Thoracic aorta (tissue), 2 donors: ENCODE data around the gene GNA12. TPM values are rescaled to one million over a fixed set of nuclear protein-coding genes. Genes with fewer than 3 reads are reported as not detected.

Source experiments
- ATAC-seq: fragments of 150-250 bp; one replicate; pipeline ENCODE4 v1.8.0; 2017; ENCODE audit warnings: low read depth; ENCODE audit not compliant: insufficient number of reproducible peaks, low FRiP score
- DNase-seq: peaks from one replicate; pipeline ENCODE4 v3.0.0-alpha.2; 2020; ENCODE audit warnings: low spot score
- H3K27ac ChIP-seq, 2 donors: fragments of 200-600 bp; sonication (generic); 1 replicate in 1 of 2; 2 replicates in 1 of 2; pipeline ENCODE4 v1.5.1; 2016; ENCODE audit warnings: mild to moderate bottlenecking in 2 of 2, moderate library complexity in 2 of 2
- H3K27me3 ChIP-seq: fragments of 200-600 bp; sonication (generic); replicated peaks from 2 replicates; pipeline ENCODE4 v1.6.0; 2016; ENCODE audit warnings: mild to moderate bottlenecking; ENCODE audit not compliant: insufficient read depth
- H3K36me3 ChIP-seq: fragments of 200-600 bp; sonication (generic); one replicate; pipeline ENCODE4 v1.5.1; 2016
- H3K4me1 ChIP-seq, 2 donors: fragments of 200-600 bp; sonication (generic); 1 replicate in 1 of 2; 2 replicates in 1 of 2; pipeline versions ENCODE4 v1.5.1 to v1.6.0; 2016; ENCODE audit warnings: low read depth in 2 of 2, mild to moderate bottlenecking in 1 of 2; ENCODE audit not compliant: control insufficient read depth in 1 of 2
- H3K4me3 ChIP-seq: fragments of 200-600 bp; sonication (generic); 2 replicates; pipeline ENCODE4 v1.5.1; 2016; ENCODE audit warnings: mild to moderate bottlenecking
- H3K9me3 ChIP-seq: fragments of 200-600 bp; sonication (generic); 2 replicates; pipeline ENCODE4 v1.5.1; 2016
- total RNA-seq, 2 donors: library from RNA; depleted of rRNA; stranded (reverse); fragments of >200 nt; gene quantifications; one replicate each; pipeline versions ENCODE4 v1.1.0 to v1.2.3, GENCODE V29; 2016
- TF ChIP-seq, protein P1 (sequence below): fragments of 200-600 bp; sonication (generic); IDR thresholded peaks from one replicate; pipeline ENCODE4 v1.5.1; 2019; ENCODE audit warnings: antibody characterized with exemption

GNA12 gene
- total RNA-seq, 2 donors from 2014 or later = 27.6 to 48.8 TPM

DNA sequence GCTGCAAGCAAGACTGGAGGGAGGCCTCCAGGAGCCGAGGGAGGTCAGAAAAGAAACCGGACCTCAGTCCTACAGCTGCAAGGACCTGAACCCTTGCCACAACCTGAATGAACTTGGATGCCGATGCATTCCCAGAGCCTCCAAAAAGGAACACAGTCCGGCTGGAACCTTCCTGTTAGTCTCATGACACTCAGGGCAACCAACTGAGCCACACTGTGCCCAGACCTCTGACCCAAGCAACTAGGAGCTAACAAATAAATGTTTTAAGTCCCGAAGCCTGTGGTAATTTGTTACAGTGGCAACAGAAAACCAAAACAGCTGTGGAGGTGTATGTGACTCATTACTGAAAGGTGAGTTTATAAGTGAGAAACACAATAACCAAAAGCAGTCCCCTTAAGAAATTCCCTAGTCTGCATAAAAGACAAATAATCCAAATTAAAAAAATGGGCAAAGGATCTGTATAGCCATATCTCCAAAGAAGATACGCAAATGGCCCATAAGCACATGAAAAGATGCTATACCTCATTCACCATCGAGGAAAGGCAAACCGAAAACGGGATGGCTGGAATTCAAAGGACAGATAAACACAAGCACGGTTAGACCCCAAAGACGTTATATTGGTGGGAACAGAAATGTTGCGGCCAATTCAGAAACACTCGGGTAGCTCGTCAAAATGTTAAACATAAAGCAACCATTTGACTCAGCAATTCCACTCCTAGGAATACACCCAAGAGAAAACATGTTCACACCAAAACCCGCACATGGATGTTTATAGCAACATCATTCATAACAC lies 24.8 kb downstream of the GNA12 start:
- Histone ChIP-seq H3K36me3 (no peaks in the 10 kb centered on the region), H3K27ac (no peak overlapping the region), H3K4me3 (no peak overlapping the region), H3K27me3 (no peaks in the 10 kb centered on the region), H3K4me1 (peaks cover 10 to 37% of the 10 kb centered on the region in 2 donors), H3K9me3 (no peaks in the 10 kb centered on the region)
- no peak for DNase-seq
- no peak for ATAC-seq
- TF ChIP-seq, protein P1, sequence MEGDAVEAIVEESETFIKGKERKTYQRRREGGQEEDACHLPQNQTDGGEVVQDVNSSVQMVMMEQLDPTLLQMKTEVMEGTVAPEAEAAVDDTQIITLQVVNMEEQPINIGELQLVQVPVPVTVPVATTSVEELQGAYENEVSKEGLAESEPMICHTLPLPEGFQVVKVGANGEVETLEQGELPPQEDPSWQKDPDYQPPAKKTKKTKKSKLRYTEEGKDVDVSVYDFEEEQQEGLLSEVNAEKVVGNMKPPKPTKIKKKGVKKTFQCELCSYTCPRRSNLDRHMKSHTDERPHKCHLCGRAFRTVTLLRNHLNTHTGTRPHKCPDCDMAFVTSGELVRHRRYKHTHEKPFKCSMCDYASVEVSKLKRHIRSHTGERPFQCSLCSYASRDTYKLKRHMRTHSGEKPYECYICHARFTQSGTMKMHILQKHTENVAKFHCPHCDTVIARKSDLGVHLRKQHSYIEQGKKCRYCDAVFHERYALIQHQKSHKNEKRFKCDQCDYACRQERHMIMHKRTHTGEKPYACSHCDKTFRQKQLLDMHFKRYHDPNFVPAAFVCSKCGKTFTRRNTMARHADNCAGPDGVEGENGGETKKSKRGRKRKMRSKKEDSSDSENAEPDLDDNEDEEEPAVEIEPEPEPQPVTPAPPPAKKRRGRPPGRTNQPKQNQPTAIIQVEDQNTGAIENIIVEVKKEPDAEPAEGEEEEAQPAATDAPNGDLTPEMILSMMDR = no peak

- ATAC-seq = no peak
- no peak for DNase-seq
- H3K36me3 ChIP-seq = no peaks in the 10 kb centered on the region
- TF ChIP-seq, protein P1 = no peak
- H3K4me3 ChIP-seq = no peak overlapping the region
- H3K27me3 ChIP-seq = no peaks in the 10 kb centered on the region
- no peak overlapping the region for H3K27ac ChIP-seq
- H3K4me1 ChIP-seq = peaks cover 8 to 30% of the 10 kb centered on the region in 2 donors
- no peaks in the 10 kb centered on the region for H3K9me3 ChIP-seq
Observed at GRCh38 chr7:2818653-2819052, 25.5 kb downstream of the GNA12 start.

DNA sequence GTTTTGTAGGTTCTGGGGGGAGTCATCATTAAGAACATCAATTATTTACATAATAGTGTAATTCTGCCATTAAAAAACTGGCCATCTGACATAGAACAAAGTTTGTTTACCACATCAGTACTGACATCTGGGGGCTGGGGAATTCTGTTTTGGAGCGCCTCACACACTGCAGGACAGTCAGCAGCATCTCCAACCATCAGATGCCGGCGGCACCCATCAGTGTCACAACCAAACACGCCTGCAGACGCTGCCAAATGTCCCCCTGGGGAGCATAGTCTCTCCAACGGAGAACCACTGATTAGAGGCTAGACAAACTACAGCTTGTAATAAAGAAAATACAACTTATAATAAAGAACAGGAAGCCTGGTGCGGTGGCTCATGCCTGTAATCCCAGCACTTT lies 26.0 kb downstream of the GNA12 start:
- H3K4me1 ChIP-seq = peaks cover 3 to 25% of the 10 kb centered on the region in 2 donors
- H3K4me3 ChIP-seq = no peak overlapping the region
- no peak overlapping the region for H3K27ac ChIP-seq
- DNase-seq = no peak
- H3K9me3 ChIP-seq = no peaks in the 10 kb centered on the region
- no peak for ATAC-seq
- TF ChIP-seq, protein P1 = no peak
- no peaks in the 10 kb centered on the region for H3K36me3 ChIP-seq
- H3K27me3 ChIP-seq = no peaks in the 10 kb centered on the region

DNA sequence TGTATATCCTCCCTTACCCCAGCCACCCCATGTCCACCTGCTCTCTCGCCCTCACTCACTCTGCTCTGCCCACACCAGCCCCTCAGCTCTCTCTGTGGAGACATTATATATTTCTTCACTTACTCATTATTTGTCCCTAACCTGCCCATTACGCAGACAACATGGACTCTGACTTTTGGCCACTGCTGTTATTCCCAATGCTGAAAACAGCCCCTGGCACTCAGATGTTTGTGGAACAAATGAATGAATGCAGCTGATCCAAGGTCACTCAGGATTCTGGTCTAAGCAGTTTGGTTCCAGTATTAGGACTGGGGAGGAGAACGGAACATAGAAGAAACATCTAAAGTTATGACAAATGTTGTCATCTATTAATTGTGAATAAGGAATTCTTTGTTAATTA lies 26.7 kb downstream of the GNA12 start:
- TF ChIP-seq, protein P1 = no peak

GRCh38 chr7:2815875-2816245 lies 28.2 kb downstream of the GNA12 start:
- Histone ChIP-seq H3K27ac (no peak overlapping the region), H3K27me3 (no peaks in the 10 kb centered on the region), H3K4me3 (no peak overlapping the region), H3K9me3 (no peaks in the 10 kb centered on the region), H3K4me1 (peaks cover 5 to 27% of the 10 kb centered on the region in 2 donors), H3K36me3 (no peaks in the 10 kb centered on the region)
- TF ChIP-seq, protein P1 = no peak
- DNase-seq = no peak
- no peak for ATAC-seq

More for the DNA sequence above, 26.7 kb downstream of the GNA12 start:
- Histone ChIP-seq H3K9me3 (no peaks in the 10 kb centered on the region), H3K27me3 (no peaks in the 10 kb centered on the region), H3K27ac (no peak overlapping the region), H3K36me3 (no peaks in the 10 kb centered on the region), H3K4me3 (no peak overlapping the region), H3K4me1 (peaks cover 2 to 24% of the 10 kb centered on the region in 2 donors)
- DNase-seq = no peak
- ATAC-seq = no peak
